SK-N-SH (cell line): ENCODE measurements around the gene PLXND1.

Experiments
- CHD2 ChIP-seq: fragments of 150-350 bp; IDR thresholded peaks from 2 replicates; pipeline ENCODE4 v1.6.1; 2018; ENCODE audit warnings: low read length; ENCODE audit not compliant: partially characterized antibody
- ELF1 ChIP-seq: IDR thresholded peaks from 2 replicates; pipeline ENCODE4 v1.4.0; 2012
- EP300 ChIP-seq, 2 experiments: IDR thresholded peaks; 2 replicates each; pipeline versions ENCODE4 v1.4.0 to v1.6.1; 2012; ENCODE audit warnings: borderline replicate concordance in 1 of 2, low read depth in 1 of 2, low read length in 1 of 2
- EZH2phosphoT487 ChIP-seq: fragments of 200-600 bp; sonication (generic); IDR thresholded peaks from 2 replicates; pipeline ENCODE4 v1.6.1; 2017; ENCODE audit warnings: low read depth, mixed run types, mild to moderate bottlenecking, antibody characterized with exemption, moderate library complexity, borderline replicate concordance
- GATA2 ChIP-seq: sonication (generic); formaldehyde crosslinking; IDR thresholded peaks from 2 replicates; pipeline ENCODE4 v1.5.0; 2020; ENCODE audit warnings: mild to moderate bottlenecking, missing genetic modification reagents
- MXI1 ChIP-seq: IDR thresholded peaks from 2 replicates; pipeline ENCODE4 v1.6.1; 2012; ENCODE audit warnings: mild to moderate bottlenecking, low read depth, low read length, improper control_type of control experiment
- RAD21 ChIP-seq: IDR thresholded peaks from 2 replicates; pipeline ENCODE4 v1.6.1; 2012; ENCODE audit warnings: mild to moderate bottlenecking, low read length
- SMC3 ChIP-seq: IDR thresholded peaks from 2 replicates; pipeline ENCODE4 v1.6.1; 2012; ENCODE audit warnings: low read depth, low read length, improper control_type of control experiment
- YY1 ChIP-seq: IDR thresholded peaks from 2 replicates; pipeline ENCODE4 v1.4.0; 2012; ENCODE audit warnings: low read depth, mild to moderate bottlenecking
- TF ChIP-seq, protein P1 (sequence below): fragments of 200-600 bp; sonication (generic); IDR thresholded peaks from 2 replicates; pipeline ENCODE4 v1.6.1; 2017; ENCODE audit warnings: antibody characterized with exemption, mild to moderate bottlenecking, moderate library complexity
- TF ChIP-seq, protein P2 (sequence below): fragments of 150-350 bp; IDR thresholded peaks from 2 replicates; pipeline ENCODE4 v1.6.1; 2017; ENCODE audit warnings: antibody characterized with exemption, low read length, low read depth, borderline replicate concordance

- TF ChIP-seq, protein P1, sequence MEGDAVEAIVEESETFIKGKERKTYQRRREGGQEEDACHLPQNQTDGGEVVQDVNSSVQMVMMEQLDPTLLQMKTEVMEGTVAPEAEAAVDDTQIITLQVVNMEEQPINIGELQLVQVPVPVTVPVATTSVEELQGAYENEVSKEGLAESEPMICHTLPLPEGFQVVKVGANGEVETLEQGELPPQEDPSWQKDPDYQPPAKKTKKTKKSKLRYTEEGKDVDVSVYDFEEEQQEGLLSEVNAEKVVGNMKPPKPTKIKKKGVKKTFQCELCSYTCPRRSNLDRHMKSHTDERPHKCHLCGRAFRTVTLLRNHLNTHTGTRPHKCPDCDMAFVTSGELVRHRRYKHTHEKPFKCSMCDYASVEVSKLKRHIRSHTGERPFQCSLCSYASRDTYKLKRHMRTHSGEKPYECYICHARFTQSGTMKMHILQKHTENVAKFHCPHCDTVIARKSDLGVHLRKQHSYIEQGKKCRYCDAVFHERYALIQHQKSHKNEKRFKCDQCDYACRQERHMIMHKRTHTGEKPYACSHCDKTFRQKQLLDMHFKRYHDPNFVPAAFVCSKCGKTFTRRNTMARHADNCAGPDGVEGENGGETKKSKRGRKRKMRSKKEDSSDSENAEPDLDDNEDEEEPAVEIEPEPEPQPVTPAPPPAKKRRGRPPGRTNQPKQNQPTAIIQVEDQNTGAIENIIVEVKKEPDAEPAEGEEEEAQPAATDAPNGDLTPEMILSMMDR, result no peak
- TF ChIP-seq EZH2phosphoT487 (no peak), EP300 (IDR thresholded peaks at IDR 0.05; ENCODE audit: borderline replicate concordance in 1 of 2, low read depth in 1 of 2, low read length in 1 of 2) (no peak), YY1 (no peak), CHD2 (no peak), SMC3 (no peak), GATA2 (CRISPR knock-in tag) (no peak), RAD21 (no peak), MXI1 (no peak), ELF1 (no peak)
- TF ChIP-seq, protein P2, sequence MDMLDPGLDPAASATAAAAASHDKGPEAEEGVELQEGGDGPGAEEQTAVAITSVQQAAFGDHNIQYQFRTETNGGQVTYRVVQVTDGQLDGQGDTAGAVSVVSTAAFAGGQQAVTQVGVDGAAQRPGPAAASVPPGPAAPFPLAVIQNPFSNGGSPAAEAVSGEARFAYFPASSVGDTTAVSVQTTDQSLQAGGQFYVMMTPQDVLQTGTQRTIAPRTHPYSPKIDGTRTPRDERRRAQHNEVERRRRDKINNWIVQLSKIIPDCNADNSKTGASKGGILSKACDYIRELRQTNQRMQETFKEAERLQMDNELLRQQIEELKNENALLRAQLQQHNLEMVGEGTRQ, result no peak
These were observed 20.4 kb downstream of the PLXND1 start for GRCh38 chr3:129585949-129586657.
